Pulmonary artery endothelial cell (primary cell): ENCODE measurements around the gene PLD4. TPM values are rescaled to one million over a fixed set of nuclear protein-coding genes. Genes with fewer than 3 reads are reported as not detected.
"Not testable (repeated sequence)": the region's sequence is repeated elsewhere in the genome, so short reads cannot be mapped to it uniquely, and the experiment has no call there.

Experiments
- DNase-seq: peaks from one replicate; pipeline ENCODE4 v3.0.0-alpha.2; 2011; ENCODE audit warnings: low read depth, low spot score
- total RNA-seq: library from RNA; depleted of rRNA; stranded (reverse); fragments of >200 nt; gene quantifications from 2 replicates; pipeline ENCODE4 v1.2.3, GENCODE V29; 2014

The PLD4 gene
- total RNA-seq, 1 donor from 2014 or later = under 0.01 TPM

- no peak for DNase-seq
These were observed 16.0 kb downstream of the PLD4 start for GRCh38 chr14:104940526-104941150.

GRCh38 chr14:104941508-104942365, 17.1 kb downstream of the PLD4 start:
- no peak for DNase-seq

GRCh38 chr14:104942586-104942985, 17.9 kb downstream of the PLD4 start:
- no peak for DNase-seq

GRCh38 chr14:104943216-104944015, 18.7 kb downstream of the PLD4 start:
- DNase-seq = not testable (repeated sequence)

- not testable (repeated sequence) for DNase-seq
These were observed 19.3 kb downstream of the PLD4 start for GRCh38 chr14:104944016-104944308.

- DNase-seq = not testable (repeated sequence)
These were observed 19.9 kb downstream of the PLD4 start for GRCh38 chr14:104944436-104945205.

GRCh38 chr14:104945266-104945665, 20.6 kb downstream of the PLD4 start:
- DNase-seq = not testable (repeated sequence)

- DNase-seq = not testable (repeated sequence)
These were observed 21.6 kb downstream of the PLD4 start for GRCh38 chr14:104945986-104946965.

- not testable (repeated sequence) for DNase-seq
These were observed 22.5 kb downstream of the PLD4 start for GRCh38 chr14:104947201-104947600.

- DNase-seq = not testable (repeated sequence)
These were observed 23.4 kb downstream of the PLD4 start for GRCh38 chr14:104947881-104948735.

- DNase-seq = no peak
These were observed 24.0 kb downstream of the PLD4 start for GRCh38 chr14:104948736-104949031.

- not testable (repeated sequence) for DNase-seq
These were observed 24.8 kb downstream of the PLD4 start for GRCh38 chr14:104949406-104949955.

- no peak for DNase-seq
These were observed 25.3 kb downstream of the PLD4 start for GRCh38 chr14:104950021-104950420.

GRCh38 chr14:104950701-104951100, 26.0 kb downstream of the PLD4 start:
- not testable (repeated sequence) for DNase-seq

GRCh38 chr14:104951863-104952657, 27.4 kb downstream of the PLD4 start:
- not testable (repeated sequence) for DNase-seq

- no peak for DNase-seq
These were observed 28.4 kb downstream of the PLD4 start for GRCh38 chr14:104953097-104953496.

- DNase-seq = no peak
These were observed 29.4 kb downstream of the PLD4 start for GRCh38 chr14:104953896-104954656.
